Karpas-422 (cell line): ENCODE measurements around the gene KDM2A. TPM values are rescaled to one million over a fixed set of nuclear protein-coding genes. Genes with fewer than 3 reads are reported as not detected.
"Not testable (repeated sequence)": the region's sequence is repeated elsewhere in the genome, so short reads cannot be mapped to it uniquely, and the experiment has no call there.

ENCODE experiments used
- DNase-seq: peaks from one replicate; pipeline ENCODE4 v3.0.0-alpha.2; 2015
- H2AFZ ChIP-seq: fragments of 200-600 bp; sonication (generic); 2 replicates; pipeline ENCODE4 v1.6.1; 2014; ENCODE audit warnings: antibody characterized with exemption, low read length, mixed read lengths
- H3K27ac ChIP-seq: fragments of 200-600 bp; sonication (generic); 2 replicates; pipeline ENCODE4 v1.5.1; 2014; ENCODE audit warnings: mild to moderate bottlenecking, low read length, moderate library complexity
- H3K27me3 ChIP-seq: fragments of 200-600 bp; sonication (generic); 2 replicates; pipeline ENCODE4 v1.6.1; 2014; ENCODE audit warnings: low read length, mixed read lengths
- H3K36me3 ChIP-seq: fragments of 200-600 bp; sonication (generic); 2 replicates; pipeline ENCODE4 v1.6.1; 2014; ENCODE audit warnings: low read length, mixed read lengths; ENCODE audit not compliant: insufficient read depth
- H3K4me1 ChIP-seq: fragments of 200-600 bp; sonication (generic); 2 replicates; pipeline ENCODE4 v1.6.1; 2014; ENCODE audit warnings: mild to moderate bottlenecking, low read length, mixed read lengths
- H3K4me2 ChIP-seq: fragments of 200-600 bp; sonication (generic); 2 replicates; pipeline ENCODE4 v1.6.1; 2014; ENCODE audit warnings: low read length, low read depth, mild to moderate bottlenecking; ENCODE audit not compliant: poor library complexity, severe bottlenecking
- H3K4me3 ChIP-seq: fragments of 200-600 bp; sonication (generic); 2 replicates; pipeline ENCODE4 v1.5.1; 2014; ENCODE audit warnings: mild to moderate bottlenecking, antibody characterized with exemption, low read length, mixed read lengths
- H3K79me2 ChIP-seq: fragments of 200-600 bp; sonication (generic); 2 replicates; pipeline ENCODE4 v1.6.1; 2014; ENCODE audit warnings: mild to moderate bottlenecking, low read length, mixed read lengths
- H3K9ac ChIP-seq: fragments of 200-600 bp; sonication (generic); 2 replicates; pipeline ENCODE4 v1.6.0; 2014; ENCODE audit warnings: low read length
- H3K9me2 ChIP-seq: fragments of 200-600 bp; sonication (generic), shearing (Covaris generic); replicated peaks from 2 replicates; pipeline ENCODE4 v1.6.0; 2014; ENCODE audit warnings: mild to moderate bottlenecking, low read length, moderate library complexity; ENCODE audit not compliant: insufficient read depth
- H3K9me3 ChIP-seq: fragments of 300-700, 200-600 bp; sonication (generic); 2 replicates; pipeline ENCODE4 v1.6.1; 2014; ENCODE audit warnings: low read length, mixed read lengths
- H4K20me1 ChIP-seq: fragments of 200-600 bp; sonication (generic); 2 replicates; pipeline ENCODE4 v1.6.1; 2014; ENCODE audit warnings: mild to moderate bottlenecking, antibody characterized with exemption, low read length, low read depth; ENCODE audit not compliant: insufficient read depth
- total RNA-seq: library from RNA; depleted of rRNA; stranded (reverse); fragments of >200 nt; shearing (Covaris generic); gene quantifications from 2 replicates; pipeline ENCODE4 v1.2.3, GENCODE V29; 2014; ENCODE audit warnings: low replicate concordance

The KDM2A gene
- total RNA-seq, 1 experiment from 2014 or later = 55.8 TPM

GRCh38 chr11:67163006-67163405 is 43.9 kb downstream of the KDM2A start:
- Histone ChIP-seq H3K4me2 (no peak overlapping the region), H3K79me2 (peaks cover 98% of the 10 kb centered on the region), H3K27me3 (no peaks in the 10 kb centered on the region), H3K9me2 (no peaks in the 10 kb centered on the region), H4K20me1 (no peaks in the 10 kb centered on the region; the same call in 1 of the 2 replicates), H3K9me3 (no peaks in the 10 kb centered on the region), H2AFZ (no peak overlapping the region), H3K27ac (no peak overlapping the region), H3K4me3 (no peak overlapping the region), H3K36me3 (peaks cover 4% of the 10 kb centered on the region; the same call in 1 of the 2 replicates), H3K4me1 (peaks cover 18% of the 10 kb centered on the region), H3K9ac (no peak overlapping the region)
- DNase-seq = no peak

GRCh38 chr11:67165623-67166022 is 46.6 kb downstream of the KDM2A start:
- H3K4me3 ChIP-seq = no peak overlapping the region
- peaks cover 96% of the 10 kb centered on the region for H3K79me2 ChIP-seq
- no peak overlapping the region for H3K9ac ChIP-seq
- no peaks in the 10 kb centered on the region for H3K36me3 ChIP-seq
- no peaks in the 10 kb centered on the region for H3K27me3 ChIP-seq
- H3K9me2 ChIP-seq = no peaks in the 10 kb centered on the region
- DNase-seq = no peak
- no peaks in the 10 kb centered on the region for H3K9me3 ChIP-seq
- peaks cover 20% of the 10 kb centered on the region for H3K4me1 ChIP-seq
- H4K20me1 ChIP-seq = no peaks in the 10 kb centered on the region; the same call in 1 of the 2 replicates
- no peak overlapping the region for H3K27ac ChIP-seq
- H2AFZ ChIP-seq = no peak overlapping the region
- H3K4me2 ChIP-seq = no peak overlapping the region

- H3K27ac ChIP-seq = no peak overlapping the region
- H3K4me3 ChIP-seq = no peak overlapping the region
- no peaks in the 10 kb centered on the region for H3K27me3 ChIP-seq
- no peaks in the 10 kb centered on the region for H3K9me2 ChIP-seq
- no peak overlapping the region for H3K4me2 ChIP-seq
- H4K20me1 ChIP-seq = no peaks in the 10 kb centered on the region; the same call in 1 of the 2 replicates
- H3K36me3 ChIP-seq = no peaks in the 10 kb centered on the region
- H3K9ac ChIP-seq = no peak overlapping the region
- H3K79me2 ChIP-seq = peaks cover 96% of the 10 kb centered on the region
- DNase-seq = no peak
- peaks cover 20% of the 10 kb centered on the region for H3K4me1 ChIP-seq
- no peaks in the 10 kb centered on the region for H3K9me3 ChIP-seq
- no peak overlapping the region for H2AFZ ChIP-seq
These were observed 48.0 kb downstream of the KDM2A start for GRCh38 chr11:67167091-67167490.

GRCh38 chr11:67167719-67168118 is 48.7 kb downstream of the KDM2A start:
- H3K9me2 ChIP-seq = no peaks in the 10 kb centered on the region
- no peak overlapping the region for H3K4me2 ChIP-seq

GRCh38 chr11:67168911-67169310 is 49.8 kb downstream of the KDM2A start:
- not testable (repeated sequence) for H3K4me3 ChIP-seq, H3K9me2 ChIP-seq, H4K20me1 ChIP-seq, H3K9me3 ChIP-seq, H3K27me3 ChIP-seq, DNase-seq, H2AFZ ChIP-seq, H3K9ac ChIP-seq, H3K27ac ChIP-seq, H3K4me2 ChIP-seq, H3K36me3 ChIP-seq
- peaks cover 20% of the 10 kb centered on the region for H3K4me1 ChIP-seq
- peaks cover 97% of the 10 kb centered on the region for H3K79me2 ChIP-seq

More at GRCh38 chr11:67167719-67168118, 48.7 kb downstream of the KDM2A start:
- Histone ChIP-seq H3K4me3 (no peak overlapping the region), H3K27me3 (no peaks in the 10 kb centered on the region), H3K79me2 (peaks cover 98% of the 10 kb centered on the region), H3K36me3 (no peaks in the 10 kb centered on the region), H3K9ac (no peak overlapping the region), H4K20me1 (no peaks in the 10 kb centered on the region; the same call in 1 of the 2 replicates), H3K27ac (no peak overlapping the region), H2AFZ (no peak overlapping the region), H3K9me3 (no peaks in the 10 kb centered on the region), H3K4me1 (peaks cover 20% of the 10 kb centered on the region)
- DNase-seq = no peak

GRCh38 chr11:67174311-67174710 is 55.2 kb downstream of the KDM2A start:
- H4K20me1 ChIP-seq = no peaks in the 10 kb centered on the region
- no peak overlapping the region for H3K4me3 ChIP-seq

GRCh38 chr11:67177399-67178281 is 58.6 kb downstream of the KDM2A start:
- H3K4me1 ChIP-seq = no peaks in the 10 kb centered on the region
- no peaks in the 10 kb centered on the region for H3K9me3 ChIP-seq
- H2AFZ ChIP-seq = no peak overlapping the region
- no peaks in the 10 kb centered on the region for H3K9me2 ChIP-seq
- no peak overlapping the region for H3K27ac ChIP-seq
- H3K9ac ChIP-seq = no peak overlapping the region
- H3K27me3 ChIP-seq = no peaks in the 10 kb centered on the region
- H3K4me2 ChIP-seq = no peak overlapping the region
- peaks cover 79% of the 10 kb centered on the region for H3K79me2 ChIP-seq
- H3K36me3 ChIP-seq = peaks cover 26% of the 10 kb centered on the region
- H3K4me3 ChIP-seq = no peak overlapping the region
- DNase-seq = no peak
- H4K20me1 ChIP-seq = no peaks in the 10 kb centered on the region

More at GRCh38 chr11:67174311-67174710, 55.2 kb downstream of the KDM2A start:
- Histone ChIP-seq H2AFZ (no peak overlapping the region), H3K9me3 (no peaks in the 10 kb centered on the region), H3K27ac (no peak overlapping the region), H3K9ac (no peak overlapping the region), H3K79me2 (peaks cover 93% of the 10 kb centered on the region), H3K36me3 (peaks cover 6% of the 10 kb centered on the region; the same call in 1 of the 2 replicates), H3K4me1 (no peaks in the 10 kb centered on the region), H3K27me3 (no peaks in the 10 kb centered on the region), H3K9me2 (no peaks in the 10 kb centered on the region), H3K4me2 (no peak overlapping the region)
- DNase-seq = no peak

- Histone ChIP-seq H3K9me3 (no peaks in the 10 kb centered on the region), H3K4me2 (no peak overlapping the region), H3K9ac (no peak overlapping the region), H3K4me3 (no peak overlapping the region), H3K27ac (no peak overlapping the region), H3K9me2 (no peaks in the 10 kb centered on the region), H4K20me1 (no peaks in the 10 kb centered on the region), H3K36me3 (peaks cover 33% of the 10 kb centered on the region), H2AFZ (no peak overlapping the region), H3K27me3 (no peaks in the 10 kb centered on the region), H3K4me1 (no peaks in the 10 kb centered on the region), H3K79me2 (peaks cover 79% of the 10 kb centered on the region)
- DNase-seq = no peak
These were observed 59.4 kb downstream of the KDM2A start for GRCh38 chr11:67178421-67178820.
